WERI-Rb-1 (cell line): ENCODE results near the gene PHLDA3.
"Not testable (repeated sequence)": the region's sequence is repeated elsewhere in the genome, so short reads cannot be mapped to it uniquely, and the experiment has no call there.

Experiments
- DNase-seq: peaks from one replicate; pipeline ENCODE4 v3.0.0-alpha.2; 2020
- H3K27ac ChIP-seq: fragments of 250-450 bp; sonication (Bioruptor Pico); 2 replicates; pipeline ENCODE4 v1.5.1; 2020; ENCODE audit warnings: mild to moderate bottlenecking, moderate library complexity
- H3K27me3 ChIP-seq: fragments of 250-450 bp; sonication (Bioruptor Pico); 2 replicates; pipeline ENCODE4 v1.5.1; 2021; ENCODE audit warnings: mild to moderate bottlenecking, low read depth, moderate library complexity; ENCODE audit not compliant: insufficient read depth, severe bottlenecking
- H3K36me3 ChIP-seq: fragments of 250-450 bp; sonication (Bioruptor Pico); 2 replicates; pipeline ENCODE4 v1.5.1; 2020; ENCODE audit warnings: mild to moderate bottlenecking, moderate library complexity
- H3K4me3 ChIP-seq: 2 replicates; pipeline ENCODE4 v1.5.1; 2011; ENCODE audit warnings: low read depth, mild to moderate bottlenecking, control low read depth, low read length
- H3K9me3 ChIP-seq: fragments of 250-450 bp; sonication (Bioruptor Pico); 2 replicates; pipeline ENCODE4 v1.5.1; 2021; ENCODE audit warnings: mild to moderate bottlenecking, moderate library complexity; ENCODE audit not compliant: severe bottlenecking
- CTCF ChIP-seq: IDR thresholded peaks from 2 replicates; pipeline ENCODE4 v1.5.1; 2011; ENCODE audit warnings: low read depth, mild to moderate bottlenecking, control low read depth, inconsistent platforms, low read length

PHLDA3 gene

GRCh38 chr1:201476670-201477344, 7.8 kb upstream of the PHLDA3 start:
- H3K36me3 ChIP-seq, result no peaks in the 10 kb centered on the region
- no peaks in the 10 kb centered on the region for H3K27me3 ChIP-seq
- no peak for TF ChIP-seq CTCF
- no peaks in the 10 kb centered on the region for H3K9me3 ChIP-seq
- no peak overlapping the region for H3K27ac ChIP-seq
- DNase-seq, result no peak
- no peak overlapping the region for H3K4me3 ChIP-seq

- no peaks in the 10 kb centered on the region for H3K9me3 ChIP-seq
- H3K27ac ChIP-seq, result no peak overlapping the region
- no peaks in the 10 kb centered on the region for H3K27me3 ChIP-seq
- no peaks in the 10 kb centered on the region for H3K36me3 ChIP-seq
- no peak overlapping the region for H3K4me3 ChIP-seq
- no peak for DNase-seq
- TF ChIP-seq CTCF, result no peak
Observed at GRCh38 chr1:201475915-201476669, 7.1 kb upstream of the PHLDA3 start.

- TF ChIP-seq CTCF, result no peak
- Histone ChIP-seq H3K36me3 (no peaks in the 10 kb centered on the region), H3K27ac (no peak overlapping the region), H3K9me3 (no peaks in the 10 kb centered on the region), H3K4me3 (no peak overlapping the region), H3K27me3 (no peaks in the 10 kb centered on the region)
- no peak for DNase-seq
Observed at GRCh38 chr1:201475130-201475529, 6.1 kb upstream of the PHLDA3 start.

- TF ChIP-seq CTCF, result no peak
- Histone ChIP-seq H3K4me3 (no peak overlapping the region), H3K27ac (no peak overlapping the region), H3K27me3 (no peaks in the 10 kb centered on the region), H3K9me3 (no peaks in the 10 kb centered on the region), H3K36me3 (peaks cover 6% of the 10 kb centered on the region)
- DNase-seq, result no peak
Observed at GRCh38 chr1:201473296-201473695, 4.3 kb upstream of the PHLDA3 start.

- H3K36me3 ChIP-seq, result peaks cover 16% of the 10 kb centered on the region
- H3K27me3 ChIP-seq, DNase-seq, H3K4me3 ChIP-seq, H3K27ac ChIP-seq, H3K9me3 ChIP-seq: not testable (repeated sequence)
Observed at GRCh38 chr1:201472321-201472720, 3.3 kb upstream of the PHLDA3 start.

- Histone ChIP-seq H3K27ac (no peak overlapping the region), H3K27me3 (no peaks in the 10 kb centered on the region), H3K36me3 (peaks cover 21% of the 10 kb centered on the region)
Observed at GRCh38 chr1:201471772-201472171, 2.8 kb upstream of the PHLDA3 start.

More at GRCh38 chr1:201471772-201472171, 2.8 kb upstream of the PHLDA3 start:
- no peak for DNase-seq
- Histone ChIP-seq H3K9me3 (no peaks in the 10 kb centered on the region), H3K4me3 (no peak overlapping the region)
- TF ChIP-seq CTCF, result no peak
